ENCODE measurements around the gene ITIH1. TPM values are rescaled to one million over a fixed set of nuclear protein-coding genes. Genes with fewer than 3 reads are reported as not detected.
A peak's percentile ranks its signal among the peaks of the same experiment; 100 is the strongest.

The ITIH1 gene
- total RNA-seq, 1 donor from 2014 or later = not detected

DNA sequence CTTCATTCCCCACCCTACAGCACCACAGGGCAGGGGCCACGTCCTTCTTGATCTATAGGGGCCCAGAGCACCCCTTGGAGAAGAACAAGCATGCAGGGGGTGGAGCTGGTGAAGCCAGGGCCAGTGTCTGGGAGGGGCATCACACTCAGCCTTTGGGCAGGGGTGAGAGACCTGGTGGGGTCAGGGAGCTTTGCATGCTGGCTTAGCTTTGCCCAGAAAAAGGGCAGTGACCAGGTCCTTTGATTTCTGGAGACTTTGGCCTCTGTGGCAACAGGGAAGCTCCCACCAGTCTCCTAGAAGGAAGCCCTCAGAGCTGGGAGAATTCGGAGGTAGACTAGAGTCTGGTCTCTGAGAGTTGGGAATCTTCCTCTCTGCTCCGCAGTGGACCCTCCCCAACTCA lies 52.1 kb downstream of the ITIH1 start:
- Histone ChIP-seq H3K79me2 (ENCODE audit: low read depth) (no peaks in the 10 kb centered on the region), H3K27me3 (no peaks in the 10 kb centered on the region), H3K9ac (no peak overlapping the region), H3K9me3 (ENCODE audit: low read depth) (no peaks in the 10 kb centered on the region), H3F3A (ENCODE audit: low read depth) (no peaks in the 10 kb centered on the region), H3K27ac (no peak overlapping the region), H4K20me1 (ENCODE audit: low read depth) (no peaks in the 10 kb centered on the region), H3K4me3 (no peak overlapping the region), H3K36me3 (no peaks in the 10 kb centered on the region), H3K4me1 (peaks cover 14% of the 10 kb centered on the region), H2AFZ (replicated peaks) (no peak overlapping the region), H3K4me2 (no peak overlapping the region)
- H3K27ac Mint-ChIP-seq = no peak overlapping the region
- peaks cover 16% of the 10 kb centered on the region for H3K27me3 Mint-ChIP-seq (ENCODE audit: insufficient read depth, low read depth)
- H3K4me1 Mint-ChIP-seq = peaks cover 8% of the 10 kb centered on the region
- no peak for TF ChIP-seq EZH2 (IDR thresholded peaks at IDR 0.05)
- TF ChIP-seq, protein P1, sequence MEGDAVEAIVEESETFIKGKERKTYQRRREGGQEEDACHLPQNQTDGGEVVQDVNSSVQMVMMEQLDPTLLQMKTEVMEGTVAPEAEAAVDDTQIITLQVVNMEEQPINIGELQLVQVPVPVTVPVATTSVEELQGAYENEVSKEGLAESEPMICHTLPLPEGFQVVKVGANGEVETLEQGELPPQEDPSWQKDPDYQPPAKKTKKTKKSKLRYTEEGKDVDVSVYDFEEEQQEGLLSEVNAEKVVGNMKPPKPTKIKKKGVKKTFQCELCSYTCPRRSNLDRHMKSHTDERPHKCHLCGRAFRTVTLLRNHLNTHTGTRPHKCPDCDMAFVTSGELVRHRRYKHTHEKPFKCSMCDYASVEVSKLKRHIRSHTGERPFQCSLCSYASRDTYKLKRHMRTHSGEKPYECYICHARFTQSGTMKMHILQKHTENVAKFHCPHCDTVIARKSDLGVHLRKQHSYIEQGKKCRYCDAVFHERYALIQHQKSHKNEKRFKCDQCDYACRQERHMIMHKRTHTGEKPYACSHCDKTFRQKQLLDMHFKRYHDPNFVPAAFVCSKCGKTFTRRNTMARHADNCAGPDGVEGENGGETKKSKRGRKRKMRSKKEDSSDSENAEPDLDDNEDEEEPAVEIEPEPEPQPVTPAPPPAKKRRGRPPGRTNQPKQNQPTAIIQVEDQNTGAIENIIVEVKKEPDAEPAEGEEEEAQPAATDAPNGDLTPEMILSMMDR (IDR thresholded peaks at IDR 0.05) = no peak
- no peak for TF ChIP-seq EZH2phosphoT487 (IDR thresholded peaks at IDR 0.05)
- no peaks in the 10 kb centered on the region for H3K9me3 Mint-ChIP-seq
- H3K4me3 Mint-ChIP-seq = peak overlapping the region; percentile 43
- peaks cover 2% of the 10 kb centered on the region for H3K36me3 Mint-ChIP-seq
- DNase-seq (ENCODE audit: low spot score) = no peak

DNA sequence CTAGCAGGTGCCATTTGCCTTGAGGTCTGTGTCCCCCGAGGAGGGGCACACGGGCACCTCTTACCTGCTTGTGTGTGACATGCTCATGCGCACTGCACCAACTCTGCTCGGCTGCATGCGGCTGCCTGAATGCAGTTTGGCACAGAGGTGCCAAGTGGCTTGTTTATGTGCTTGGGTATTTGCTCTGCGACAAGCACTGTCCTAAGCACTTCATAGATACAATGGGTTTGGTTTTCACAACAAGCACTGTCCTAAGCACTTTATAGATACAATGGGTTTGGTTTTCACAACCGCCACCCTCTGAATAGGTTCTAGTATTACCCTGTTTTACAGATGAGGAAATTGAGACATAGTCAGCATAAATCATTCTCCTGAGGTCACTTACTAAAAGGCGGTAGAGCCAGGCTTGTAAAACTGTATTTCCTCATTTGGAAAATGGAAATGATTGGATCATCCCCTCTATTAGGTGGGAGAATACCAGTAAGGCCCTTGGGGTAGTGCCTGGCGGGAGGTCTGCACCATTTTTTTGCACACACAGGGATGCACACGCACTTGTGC lies 52.6 kb downstream of the ITIH1 start:
- Histone ChIP-seq H3K4me2 (no peak overlapping the region), H4K20me1 (ENCODE audit: low read depth) (no peaks in the 10 kb centered on the region), H3K9ac (no peak overlapping the region), H3K4me1 (peaks cover 19% of the 10 kb centered on the region), H3K27me3 (no peaks in the 10 kb centered on the region), H3K36me3 (no peaks in the 10 kb centered on the region), H3K4me3 (no peak overlapping the region), H3K27ac (no peak overlapping the region), H3K79me2 (ENCODE audit: low read depth) (no peaks in the 10 kb centered on the region), H2AFZ (replicated peaks) (no peak overlapping the region), H3K9me3 (ENCODE audit: low read depth) (no peaks in the 10 kb centered on the region), H3F3A (ENCODE audit: low read depth) (peaks cover 5% of the 10 kb centered on the region)
- H3K36me3 Mint-ChIP-seq = peaks cover 2% of the 10 kb centered on the region
- no peaks in the 10 kb centered on the region for H3K9me3 Mint-ChIP-seq
- H3K4me1 Mint-ChIP-seq = peaks cover 13% of the 10 kb centered on the region
- peaks cover 13% of the 10 kb centered on the region for H3K27me3 Mint-ChIP-seq (ENCODE audit: insufficient read depth, low read depth)
- no peak for DNase-seq (ENCODE audit: low spot score)
- TF ChIP-seq, protein P1 (IDR thresholded peaks at IDR 0.05) = no peak
- no peak for TF ChIP-seq EZH2 (IDR thresholded peaks at IDR 0.05)
- H3K27ac Mint-ChIP-seq = no peak overlapping the region
- H3K4me3 Mint-ChIP-seq = no peak overlapping the region

DNA sequence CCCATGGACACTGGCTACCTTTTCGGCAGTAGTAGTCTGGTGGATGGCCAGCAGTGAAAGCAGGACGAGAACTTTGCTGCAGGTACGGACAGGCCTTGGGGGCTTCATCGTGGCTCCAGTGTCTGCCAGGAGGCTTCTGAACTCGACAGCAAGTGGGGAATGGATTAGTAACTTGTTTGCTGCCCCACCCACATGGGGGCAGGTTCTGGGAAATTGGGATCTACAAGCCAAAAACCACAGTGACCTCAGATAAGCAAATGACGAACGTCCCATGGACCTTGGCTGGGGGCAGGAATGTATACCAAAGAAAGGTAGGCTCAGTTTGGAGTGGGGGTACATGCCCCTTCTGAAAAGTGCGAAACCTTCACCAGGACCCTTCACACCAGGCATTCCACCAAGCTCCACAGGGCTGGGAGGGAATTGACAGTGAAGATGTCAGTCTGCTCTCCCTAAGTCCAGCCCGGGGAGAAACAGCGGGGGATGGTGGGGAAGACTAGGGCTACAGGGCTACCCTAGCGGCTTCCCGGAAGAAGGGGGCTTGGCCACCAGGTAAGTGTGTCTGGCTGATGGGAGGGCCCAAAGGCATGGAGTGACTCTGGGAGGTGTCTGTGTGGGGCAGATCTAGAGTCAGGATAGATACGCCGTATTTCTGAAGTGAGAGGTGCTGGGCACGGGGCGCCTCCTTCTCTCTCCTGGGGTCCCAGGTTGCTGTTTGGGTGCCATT lies 53.3 kb downstream of the ITIH1 start, which contains the start of gene ITIH4:
ITIH4 (minus strand) TSS at position 138 of the 724 bp plus-strand sequence; CDS start at position 108, 30 bp downstream.
- Mint-ChIP-seq H3K9me3 (no peaks in the 10 kb centered on the region), H3K27ac (no peak within 1 kb of the TSS), H3K27me3 (ENCODE audit: insufficient read depth, low read depth) (peaks cover 13% of the 10 kb centered on the region), H3K4me1 (peaks cover 20% of the 10 kb centered on the region), H3K36me3 (peaks cover 2% of the 10 kb centered on the region), H3K4me3 (no peak within 1 kb of the TSS)
- peaks cover 26% of the 10 kb centered on the region for H3K4me1 ChIP-seq
- no peaks in the 10 kb centered on the region for H4K20me1 ChIP-seq (ENCODE audit: low read depth)
- no peak within 1 kb of the TSS for H3K9ac ChIP-seq
- no peaks in the 10 kb centered on the region for H3K27me3 ChIP-seq
- no peak within 1 kb of the TSS for H3K27ac ChIP-seq
- H3F3A ChIP-seq (ENCODE audit: low read depth) = peaks cover 10% of the 10 kb centered on the region
- no peaks in the 10 kb centered on the region for H3K36me3 ChIP-seq
- H3K9me3 ChIP-seq (ENCODE audit: low read depth) = no peaks in the 10 kb centered on the region
- no peak within 1 kb of the TSS for H3K4me2 ChIP-seq
- TF ChIP-seq EZH2phosphoT487 (IDR thresholded peaks at IDR 0.05) = no peak
- TF ChIP-seq EZH2 (IDR thresholded peaks at IDR 0.05) = no peak
- TF ChIP-seq, protein P1 (IDR thresholded peaks at IDR 0.05) = no peak
- no peak within 1 kb of the TSS for H2AFZ ChIP-seq (replicated peaks)
- no peak within 1 kb of the TSS for H3K4me3 ChIP-seq
- H3K79me2 ChIP-seq (ENCODE audit: low read depth) = no peaks in the 10 kb centered on the region
- DNase-seq (ENCODE audit: low spot score) = no peak

Data from neural progenitor cell (in vitro differentiated cells).